ENCODE results near the gene GPR62. TPM values are rescaled to one million over a fixed set of nuclear protein-coding genes. Genes with fewer than 3 reads are reported as not detected.

GPR62 gene
- total and polyA plus RNA-seq, 2 of the 8 experiments (the other 6 are each of a cell fraction or from before 2014, with no cell fraction given), result 0.22 to 0.29 TPM

DNA sequence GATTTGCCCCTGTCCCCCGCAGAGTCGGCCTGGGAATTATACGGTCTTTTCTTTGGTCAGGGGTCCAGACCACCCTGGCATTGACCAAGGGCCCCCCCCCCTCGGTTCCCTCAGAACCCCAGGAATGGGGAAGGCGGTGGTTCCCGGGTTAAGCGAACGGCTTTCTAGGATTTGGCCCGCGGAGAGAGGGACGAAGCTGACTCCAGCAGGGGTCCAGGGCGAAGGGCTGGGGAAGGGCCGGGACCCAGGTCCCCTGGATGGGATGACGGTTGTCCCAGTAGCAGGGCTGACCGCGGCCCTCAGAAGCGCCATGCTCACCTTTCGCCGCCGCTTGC, 13.8 kb upstream of the GPR62 start:
- Histone ChIP-seq H3K23me2 (ENCODE audit: low read depth, low read length) (peaks cover 9% of the 10 kb centered on the region; the same call in 1 of the 2 replicates), H3K79me2 (ENCODE audit: control insufficient read depth in 1 of 2, insufficient read depth in 2 of 2, low read length in 2 of 2) (peaks cover 0 to 30% of the 10 kb centered on the region in 2 experiments; a peak in 3 of 4 replicates), H2BK20ac (ENCODE audit: low read length) (no peak overlapping the region), H3K4me3 (ENCODE audit: extremely low read depth in 1 of 4, insufficient read depth in 2 of 4, low read depth in 3 of 4, low read length in 4 of 4) (peak overlapping the region; percentile 50 to 88 (median 82)), H3K56ac (replicated peaks; ENCODE audit: insufficient read length, low read depth, low read length) (peak overlapping the region; percentile 33), H2BK5ac (ENCODE audit: low read depth, low read length) (no peak overlapping the region), H3K27ac (ENCODE audit: low read depth, low read length) (no peak overlapping the region), H3K9me3 (ENCODE audit: insufficient read depth in 2 of 2, low read depth in 1 of 2, low read length in 1 of 2) (no peaks in the 10 kb centered on the region), H4K5ac (ENCODE audit: insufficient read length, low read depth, low read length) (no peak overlapping the region), H3K23ac (ENCODE audit: insufficient read length) (no peak overlapping the region), H3K4ac (replicated peaks; ENCODE audit: insufficient read length, low read depth, low read length) (no peak overlapping the region), H4K8ac (ENCODE audit: extremely low read depth, insufficient read depth, low read length) (peak overlapping the region; percentile 87), H4K91ac (replicated peaks; ENCODE audit: insufficient read length, low read length) (no peak overlapping the region), H3K9ac (replicated peaks in 1 of 4; ENCODE audit: extremely low read depth in 1 of 4, low read depth in 3 of 4, low read length in 3 of 4) (peak overlapping the region in 3 of 4 experiments; percentile 66 to 70 (median 67); a peak in 5 of 7 replicates), H2BK120ac (replicated peaks; ENCODE audit: low read depth, low read length) (no peak overlapping the region), H3K4me2 (ENCODE audit: insufficient read depth in 1 of 2, low read depth in 2 of 2, low read length in 2 of 2) (peak overlapping the region; percentile 92 to 96), H3K79me1 (ENCODE audit: low read depth, low read length) (peaks cover 12% of the 10 kb centered on the region), H4K20me1 (replicated peaks in 1 of 2; ENCODE audit: control insufficient read depth in 1 of 2, insufficient read depth in 2 of 2, low read length in 2 of 2) (peaks cover 3 to 16% of the 10 kb centered on the region in 2 experiments), H2BK12ac (ENCODE audit: low read depth, low read length) (no peak overlapping the region), H3K36me3 (ENCODE audit: control insufficient read depth in 2 of 4, insufficient read depth in 4 of 4, low read length in 3 of 4) (peaks cover 9 to 17% (median 11%) of the 10 kb centered on the region in 4 experiments; a peak in 7 of 8 replicates), H2BK15ac (ENCODE audit: low read length) (no peak overlapping the region), H2AFZ (ENCODE audit: low read length) (no peak overlapping the region), H2AK5ac (ENCODE audit: low read depth, low read length) (no peak overlapping the region), H3K14ac (ENCODE audit: insufficient read length) (no peak overlapping the region), H3K18ac (ENCODE audit: extremely low read depth, low read length) (no peak overlapping the region; the same call in 1 of the 2 replicates), H3K4me1 (replicated peaks in 1 of 4; ENCODE audit: control insufficient read depth in 3 of 4, insufficient read depth in 4 of 4, low read length in 3 of 4) (peaks cover 2 to 13% (median 6%) of the 10 kb centered on the region in 4 experiments), H3K27me3 (replicated peaks in 1 of 4; ENCODE audit: control insufficient read depth in 3 of 4, extremely low read depth in 1 of 4, insufficient read depth in 3 of 4, low read length in 3 of 4) (peaks cover 0 to 10% (median 4%) of the 10 kb centered on the region in 4 experiments; a peak in 4 of 7 replicates)
- ChIA-PET CTCF (ENCODE audit: partially characterized antibody) (interaction anchor here (0.6 to 5.1 kb wide), 17 partner anchors 9 to 238 kb away, joined by 3 to 44 read pairs (median 7); partner anchors contain the start of genes ABHD14A, ABHD14B, ACY1 and GPR62), POLR2A (ENCODE audit: partially characterized antibody) (interaction anchor here (0.6 to 15.7 kb wide), 16 partner anchors 9 to 514 kb away, joined by 3 to 148 read pairs (median 5); partner anchors contain the start of genes ABHD14B, ACY1, GPR62 and PCBP4)
- TF ChIP-seq CREB1 (IDR thresholded peaks at IDR 0.05) (no peak), KDM4A (IDR thresholded peaks at IDR 0.05; ENCODE audit: low read depth, low read length, severe bottlenecking) (peak; percentile 62), SAP30 (IDR thresholded peaks at IDR 0.05; ENCODE audit: insufficient read depth, insufficient replicate concordance, low read length) (peak; percentile 56)
- no peak for DNase-seq (ENCODE audit: low read depth in 1 of 2, low spot score in 2 of 2)
- 2% methylated on average over 13 of the region's 20 CpGs; no CpG with 5 or more reads in 1 of the 2 experiments for WGBS, 2 experiments (ENCODE audit: extremely low coverage in 1 of 2, insufficient coverage in 1 of 2, insufficient read length in 1 of 2, insufficient replicate concordance in 2 of 2, low coverage in 1 of 2, low lambda C conversion rate in 2 of 2, missing lambda C conversion rate in 1 of 2)
- FAIRE-seq, result no peak

All from H1 (cell line).